ENCODE results near the gene PTGER1.

PTGER1 gene

DNA sequence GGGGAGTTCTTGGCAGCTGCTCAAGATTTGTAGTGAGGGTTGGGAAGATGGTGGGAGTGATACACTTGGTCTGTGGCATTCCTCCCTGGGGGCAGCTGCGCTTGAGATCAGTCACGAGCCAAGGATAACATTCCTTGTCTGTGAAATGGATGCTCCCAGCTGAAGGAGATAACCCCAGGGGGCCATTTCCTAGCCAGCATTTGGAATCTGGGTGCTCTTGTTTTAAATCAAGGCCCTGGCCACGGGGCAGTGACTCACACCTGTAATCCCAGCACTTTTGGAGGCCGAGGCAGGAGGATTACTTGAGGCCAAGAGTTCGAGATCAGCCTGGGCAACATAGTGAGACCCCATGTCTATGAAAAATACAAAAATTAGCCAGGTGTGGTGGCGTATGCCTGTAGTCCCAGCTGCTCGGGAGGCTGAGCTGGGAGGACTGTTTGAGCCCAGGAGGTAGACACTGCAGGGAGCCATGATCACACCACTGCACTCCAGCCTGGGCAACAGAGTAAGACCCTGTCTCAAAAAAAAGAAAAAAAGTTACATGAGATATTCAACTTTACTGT is 37.5 kb downstream of the PTGER1 start:
- Histone ChIP-seq H3K14ac (ENCODE audit: low read length in 2 of 2) (no peak overlapping the region), H3K4me3 (ENCODE audit: insufficient read depth in 1 of 2, low read depth in 1 of 2, low read length in 2 of 2) (no peak overlapping the region), H2BK12ac (ENCODE audit: low read length in 2 of 2) (no peak overlapping the region), H3K27ac (ENCODE audit: low read length, poor library complexity, severe bottlenecking) (no peak overlapping the region), H3K4ac (ENCODE audit: low read depth in 1 of 2, low read length in 2 of 2) (no peak overlapping the region), H3K23ac (ENCODE audit: low read length in 2 of 2) (no peak overlapping the region), H3K9me3 (ENCODE audit: control insufficient read depth, low read length) (no peaks in the 10 kb centered on the region), H3K36me3 (ENCODE audit: control insufficient read depth in 1 of 2, insufficient read depth in 2 of 2, low read depth in 1 of 2, low read length in 2 of 2) (peaks cover 19 to 22% of the 10 kb centered on the region in 2 experiments), H2AFZ (ENCODE audit: low read depth, low read length) (no peak overlapping the region), H3K18ac (ENCODE audit: low read depth in 1 of 2, low read length in 2 of 2) (no peak overlapping the region), H2BK120ac (ENCODE audit: low read depth, low read length) (no peak overlapping the region), H2BK15ac (ENCODE audit: low read depth, poor library complexity, severe bottlenecking) (no peak overlapping the region), H2BK5ac (ENCODE audit: low read depth, low read length, poor library complexity, severe bottlenecking) (no peak overlapping the region), H3K27me3 (ENCODE audit: control insufficient read depth in 1 of 2, insufficient read depth in 1 of 2, low read length in 2 of 2) (no peaks in the 10 kb centered on the region), H3K4me2 (ENCODE audit: low read length, poor library complexity, severe bottlenecking) (no peak overlapping the region), H2AK5ac (ENCODE audit: low read length, severe bottlenecking) (no peak overlapping the region), H3K4me1 (ENCODE audit: control insufficient read depth, insufficient read depth, low read depth, low read length) (peaks cover 32% of the 10 kb centered on the region), H3K79me1 (replicated peaks; ENCODE audit: low read length, poor library complexity, severe bottlenecking) (peaks cover 35% of the 10 kb centered on the region), H4K8ac (ENCODE audit: low read length) (no peak overlapping the region), H3K9ac (ENCODE audit: low read length) (no peak overlapping the region), H4K91ac (ENCODE audit: low read length) (no peak overlapping the region)
- no peak for DNase-seq
- 88% methylated on average over 7 of the region's 7 CpGs for WGBS

DNA sequence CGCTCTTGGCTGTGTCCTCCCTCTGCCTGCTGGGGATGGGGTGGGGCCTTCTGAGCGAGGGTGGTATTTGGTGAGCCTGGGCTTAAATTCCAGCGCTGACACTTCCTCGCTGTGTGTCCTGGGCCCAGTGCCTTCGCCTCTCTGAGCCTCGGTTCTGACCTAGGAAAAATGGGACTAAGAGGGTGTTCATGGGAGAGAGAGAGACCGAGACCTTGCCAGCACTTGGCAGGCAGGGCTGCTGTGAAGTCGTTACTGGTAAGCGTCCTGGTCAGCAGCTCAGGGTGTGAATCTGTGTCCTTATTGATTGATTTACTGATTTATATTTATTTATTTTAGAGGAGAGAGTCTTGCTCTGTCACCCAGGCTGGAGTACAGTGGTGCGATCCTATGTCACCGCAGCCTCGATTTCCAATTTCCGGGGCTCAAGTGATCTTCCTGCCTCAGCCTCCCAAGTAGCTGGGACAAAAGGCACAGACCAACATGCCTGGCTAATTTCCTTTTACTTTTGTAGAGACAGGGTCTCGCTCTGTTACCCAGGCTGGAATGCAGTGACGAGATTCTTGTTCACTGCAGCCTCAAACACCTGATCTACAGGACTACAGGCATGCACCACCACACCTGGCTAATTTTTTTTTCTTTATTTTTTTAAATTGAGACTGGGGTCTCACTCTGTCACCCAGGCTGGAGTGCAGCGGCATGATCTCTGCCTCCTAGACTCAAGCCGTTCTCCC is 39.7 kb downstream of the PTGER1 start:
- Histone ChIP-seq H3K18ac (ENCODE audit: low read depth in 1 of 2, low read length in 2 of 2) (no peak overlapping the region), H3K4ac (ENCODE audit: low read depth in 1 of 2, low read length in 2 of 2) (peak overlapping the region in 1 of 2 experiments; percentile 40), H3K27ac (ENCODE audit: low read length, poor library complexity, severe bottlenecking) (no peak overlapping the region), H2BK5ac (ENCODE audit: low read depth, low read length, poor library complexity, severe bottlenecking) (no peak overlapping the region), H2BK120ac (ENCODE audit: low read depth, low read length) (no peak overlapping the region), H3K36me3 (ENCODE audit: control insufficient read depth in 1 of 2, insufficient read depth in 2 of 2, low read depth in 1 of 2, low read length in 2 of 2) (peaks cover 4 to 10% of the 10 kb centered on the region in 2 experiments), H2AK5ac (ENCODE audit: low read length, severe bottlenecking) (no peak overlapping the region), H3K14ac (ENCODE audit: low read length in 2 of 2) (peak overlapping the region in 1 of 2 experiments; percentile 18), H3K4me3 (ENCODE audit: insufficient read depth in 1 of 2, low read depth in 1 of 2, low read length in 2 of 2) (peak overlapping the region in 1 of 2 experiments; percentile 89), H3K4me1 (ENCODE audit: control insufficient read depth, insufficient read depth, low read depth, low read length) (peaks cover 33% of the 10 kb centered on the region), H2BK12ac (ENCODE audit: low read length in 2 of 2) (no peak overlapping the region), H3K27me3 (ENCODE audit: control insufficient read depth in 1 of 2, insufficient read depth in 1 of 2, low read length in 2 of 2) (peaks cover 0 to 3% of the 10 kb centered on the region in 2 experiments), H2BK15ac (ENCODE audit: low read depth, poor library complexity, severe bottlenecking) (no peak overlapping the region), H3K23ac (ENCODE audit: low read length in 2 of 2) (no peak overlapping the region), H3K9ac (ENCODE audit: low read length) (peak overlapping the region; percentile 86), H2AFZ (ENCODE audit: low read depth, low read length) (no peak overlapping the region), H4K91ac (ENCODE audit: low read length) (no peak overlapping the region), H4K8ac (ENCODE audit: low read length) (no peak overlapping the region), H3K9me3 (ENCODE audit: control insufficient read depth, low read length) (no peaks in the 10 kb centered on the region), H3K79me1 (replicated peaks; ENCODE audit: low read length, poor library complexity, severe bottlenecking) (peaks cover 24% of the 10 kb centered on the region), H3K4me2 (ENCODE audit: low read length, poor library complexity, severe bottlenecking) (no peak overlapping the region)
- WGBS, result 92% methylated on average over 16 of the region's 17 CpGs
- no peak for DNase-seq

DNA sequence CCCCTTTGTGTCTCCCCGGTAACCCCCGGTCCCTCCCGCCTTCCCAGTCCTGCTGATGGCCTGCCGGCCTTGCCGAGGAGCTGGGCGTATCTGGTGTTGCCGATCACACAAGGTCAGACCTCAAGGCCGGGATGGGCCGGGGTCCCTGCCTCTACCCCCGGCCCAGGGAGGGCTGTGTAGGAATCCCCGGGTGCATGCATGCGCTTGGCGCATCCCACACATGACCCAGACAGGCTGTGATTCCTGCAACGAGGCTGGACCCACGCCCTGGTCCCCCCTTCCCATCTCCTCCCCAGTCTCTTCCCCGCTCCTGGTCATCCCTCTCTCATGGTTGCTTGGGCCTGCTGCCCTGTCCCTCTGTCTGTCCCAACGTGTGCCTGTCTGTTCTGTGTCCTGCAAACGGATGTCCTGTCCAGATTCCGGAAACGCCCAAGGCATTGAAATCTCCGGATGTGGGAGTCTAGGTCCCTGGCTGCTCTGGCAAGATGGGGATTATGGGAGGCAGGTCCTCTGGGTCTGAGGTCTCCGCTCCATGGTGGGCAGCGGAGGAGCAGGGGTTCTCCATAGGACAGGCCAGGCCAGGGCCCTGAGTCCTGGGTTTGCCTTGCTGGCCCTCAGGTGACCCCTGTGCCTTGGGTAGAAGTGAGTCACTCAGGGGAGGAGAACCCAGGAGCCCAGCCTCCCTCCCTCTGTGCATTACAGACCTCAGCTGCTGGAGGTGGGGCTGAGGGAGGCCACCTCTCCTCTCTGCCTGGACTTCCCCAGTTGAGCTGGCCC is 40.4 kb downstream of the PTGER1 start:
- Histone ChIP-seq H3K27ac (ENCODE audit: low read length, poor library complexity, severe bottlenecking) (peak overlapping the region; percentile 11), H3K4me3 (ENCODE audit: insufficient read depth in 1 of 2, low read depth in 1 of 2, low read length in 2 of 2) (peak overlapping the region in 1 of 2 experiments; percentile 89), H3K18ac (ENCODE audit: low read depth in 1 of 2, low read length in 2 of 2) (peak overlapping the region in 1 of 2 experiments; percentile 3), H3K36me3 (ENCODE audit: control insufficient read depth in 1 of 2, insufficient read depth in 2 of 2, low read depth in 1 of 2, low read length in 2 of 2) (peaks cover 4 to 10% of the 10 kb centered on the region in 2 experiments), H3K79me1 (replicated peaks; ENCODE audit: low read length, poor library complexity, severe bottlenecking) (peaks cover 19% of the 10 kb centered on the region), H3K9ac (ENCODE audit: low read length) (peak overlapping the region; percentile 86), H3K4ac (ENCODE audit: low read depth in 1 of 2, low read length in 2 of 2) (peak overlapping the region in 1 of 2 experiments; percentile 48), H4K91ac (ENCODE audit: low read length) (peak overlapping the region; percentile 41), H2BK120ac (ENCODE audit: low read depth, low read length) (no peak overlapping the region), H3K14ac (ENCODE audit: low read length in 2 of 2) (peak overlapping the region in 1 of 2 experiments; percentile 35), H3K23ac (ENCODE audit: low read length in 2 of 2) (no peak overlapping the region), H2AFZ (ENCODE audit: low read depth, low read length) (no peak overlapping the region), H4K8ac (ENCODE audit: low read length) (peak overlapping the region; percentile 75), H3K9me3 (ENCODE audit: control insufficient read depth, low read length) (no peaks in the 10 kb centered on the region), H3K4me1 (ENCODE audit: control insufficient read depth, insufficient read depth, low read depth, low read length) (peaks cover 28% of the 10 kb centered on the region), H2BK12ac (ENCODE audit: low read length in 2 of 2) (peak overlapping the region; percentile 37 to 75), H2BK5ac (ENCODE audit: low read depth, low read length, poor library complexity, severe bottlenecking) (no peak overlapping the region), H2AK5ac (ENCODE audit: low read length, severe bottlenecking) (no peak overlapping the region), H3K27me3 (ENCODE audit: control insufficient read depth in 1 of 2, insufficient read depth in 1 of 2, low read length in 2 of 2) (peaks cover 0 to 3% of the 10 kb centered on the region in 2 experiments), H3K4me2 (ENCODE audit: low read length, poor library complexity, severe bottlenecking) (peak overlapping the region; percentile 91), H2BK15ac (ENCODE audit: low read depth, poor library complexity, severe bottlenecking) (no peak overlapping the region)
- WGBS, result 85% methylated on average over 23 of the region's 23 CpGs
- DNase-seq, result peak; percentile 87

Data from mesenchymal stem cell (in vitro differentiated cells and primary cell).